ENCODE data around the gene ITIH5.

DNA sequence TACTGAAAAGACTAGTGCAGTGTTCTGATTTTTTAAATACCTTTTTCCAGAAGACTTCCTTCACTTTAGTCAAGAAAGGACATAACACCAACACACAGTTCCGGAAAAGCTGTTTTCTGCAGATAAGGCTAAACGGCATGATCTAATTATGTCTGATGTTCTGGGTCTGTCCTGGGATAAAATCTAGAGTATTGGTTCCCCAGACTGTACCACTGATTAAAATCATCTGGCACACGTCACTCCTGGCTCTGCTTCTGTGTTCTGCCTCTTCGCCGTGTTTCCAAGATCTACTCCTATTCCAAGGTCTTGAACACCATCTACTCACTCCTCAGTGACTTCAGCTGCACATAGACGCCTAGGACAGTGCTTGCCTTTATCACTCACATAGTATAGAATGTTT is 155.2 kb downstream of the ITIH5 start:
- TF ChIP-seq, protein P1, sequence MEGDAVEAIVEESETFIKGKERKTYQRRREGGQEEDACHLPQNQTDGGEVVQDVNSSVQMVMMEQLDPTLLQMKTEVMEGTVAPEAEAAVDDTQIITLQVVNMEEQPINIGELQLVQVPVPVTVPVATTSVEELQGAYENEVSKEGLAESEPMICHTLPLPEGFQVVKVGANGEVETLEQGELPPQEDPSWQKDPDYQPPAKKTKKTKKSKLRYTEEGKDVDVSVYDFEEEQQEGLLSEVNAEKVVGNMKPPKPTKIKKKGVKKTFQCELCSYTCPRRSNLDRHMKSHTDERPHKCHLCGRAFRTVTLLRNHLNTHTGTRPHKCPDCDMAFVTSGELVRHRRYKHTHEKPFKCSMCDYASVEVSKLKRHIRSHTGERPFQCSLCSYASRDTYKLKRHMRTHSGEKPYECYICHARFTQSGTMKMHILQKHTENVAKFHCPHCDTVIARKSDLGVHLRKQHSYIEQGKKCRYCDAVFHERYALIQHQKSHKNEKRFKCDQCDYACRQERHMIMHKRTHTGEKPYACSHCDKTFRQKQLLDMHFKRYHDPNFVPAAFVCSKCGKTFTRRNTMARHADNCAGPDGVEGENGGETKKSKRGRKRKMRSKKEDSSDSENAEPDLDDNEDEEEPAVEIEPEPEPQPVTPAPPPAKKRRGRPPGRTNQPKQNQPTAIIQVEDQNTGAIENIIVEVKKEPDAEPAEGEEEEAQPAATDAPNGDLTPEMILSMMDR (IDR thresholded peaks at IDR 0.05; ENCODE audit: low read depth, low read length), result no peak
- no peak for TF ChIP-seq POLR2A (IDR thresholded peaks at IDR 0.05; ENCODE audit: extremely low read depth, insufficient read length)

All from NB4 (cell line).